Measurements from ENCODE around the gene SFXN4.

- TF ChIP-seq POLR2A (IDR thresholded peaks at IDR 0.05) (no peak), POLR2AphosphoS5 (IDR thresholded peaks at IDR 0.05) (no peak), CTCF (IDR thresholded peaks at IDR 0.05 in 8 of 11, conservative IDR thresholded peaks at IDR 0.05 in 3 of 11) (no peak)
These were observed 10.7 kb upstream of the SFXN4 start for GRCh38 chr10:119176166-119176565.

Measured in spleen (tissue), 7 donors.